WERI-Rb-1 (cell line): ENCODE data around the gene MX2.

Experiments used
- DNase-seq: peaks from one replicate; pipeline ENCODE4 v3.0.0-alpha.2; 2020
- H3K27ac ChIP-seq: fragments of 250-450 bp; sonication (Bioruptor Pico); 2 replicates; pipeline ENCODE4 v1.5.1; 2020; ENCODE audit warnings: mild to moderate bottlenecking, moderate library complexity
- H3K27me3 ChIP-seq: fragments of 250-450 bp; sonication (Bioruptor Pico); 2 replicates; pipeline ENCODE4 v1.5.1; 2021; ENCODE audit warnings: mild to moderate bottlenecking, low read depth, moderate library complexity; ENCODE audit not compliant: insufficient read depth, severe bottlenecking
- H3K36me3 ChIP-seq: fragments of 250-450 bp; sonication (Bioruptor Pico); 2 replicates; pipeline ENCODE4 v1.5.1; 2020; ENCODE audit warnings: mild to moderate bottlenecking, moderate library complexity
- H3K4me3 ChIP-seq: 2 replicates; pipeline ENCODE4 v1.5.1; 2011; ENCODE audit warnings: low read depth, mild to moderate bottlenecking, control low read depth, low read length
- H3K9me3 ChIP-seq: fragments of 250-450 bp; sonication (Bioruptor Pico); 2 replicates; pipeline ENCODE4 v1.5.1; 2021; ENCODE audit warnings: mild to moderate bottlenecking, moderate library complexity; ENCODE audit not compliant: severe bottlenecking
- TF ChIP-seq, protein P1 (sequence below): IDR thresholded peaks from 2 replicates; pipeline ENCODE4 v1.5.1; 2011; ENCODE audit warnings: low read depth, mild to moderate bottlenecking, control low read depth, inconsistent platforms, low read length

The MX2 gene

DNA sequence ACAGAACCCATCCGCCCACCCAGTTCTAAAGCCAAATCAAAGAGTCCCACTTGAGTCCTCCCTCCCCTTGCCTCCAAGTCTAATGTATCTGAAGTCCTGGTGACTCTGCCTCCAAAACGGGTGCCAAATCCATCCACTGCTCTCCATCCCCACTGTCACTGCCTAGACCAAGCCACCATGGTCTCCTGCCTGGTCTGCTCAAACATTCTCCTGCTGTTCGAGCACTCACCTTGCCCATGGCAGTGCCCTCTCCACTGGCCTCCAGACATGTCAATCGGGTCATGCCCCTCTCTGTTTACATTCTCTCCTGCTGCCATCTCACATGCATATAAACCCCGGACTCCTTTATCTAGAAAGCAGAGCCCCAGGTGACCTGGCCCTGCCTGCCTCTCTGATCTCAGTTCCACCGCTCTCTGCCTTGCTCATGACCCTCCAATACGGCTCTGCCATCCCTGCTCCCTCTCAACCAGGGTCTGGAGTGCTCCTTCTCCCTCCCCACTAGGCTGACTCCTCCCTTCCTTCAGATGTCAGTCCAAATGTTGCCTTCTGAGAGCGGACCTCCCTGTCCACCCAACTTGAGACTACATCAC lies 32.1 kb downstream of the MX2 start:
- Histone ChIP-seq H3K36me3 (no peaks in the 10 kb centered on the region), H3K4me3 (no peak overlapping the region), H3K27me3 (no peaks in the 10 kb centered on the region), H3K9me3 (no peaks in the 10 kb centered on the region), H3K27ac (no peak overlapping the region)
- DNase-seq, result no peak
- TF ChIP-seq, protein P1, sequence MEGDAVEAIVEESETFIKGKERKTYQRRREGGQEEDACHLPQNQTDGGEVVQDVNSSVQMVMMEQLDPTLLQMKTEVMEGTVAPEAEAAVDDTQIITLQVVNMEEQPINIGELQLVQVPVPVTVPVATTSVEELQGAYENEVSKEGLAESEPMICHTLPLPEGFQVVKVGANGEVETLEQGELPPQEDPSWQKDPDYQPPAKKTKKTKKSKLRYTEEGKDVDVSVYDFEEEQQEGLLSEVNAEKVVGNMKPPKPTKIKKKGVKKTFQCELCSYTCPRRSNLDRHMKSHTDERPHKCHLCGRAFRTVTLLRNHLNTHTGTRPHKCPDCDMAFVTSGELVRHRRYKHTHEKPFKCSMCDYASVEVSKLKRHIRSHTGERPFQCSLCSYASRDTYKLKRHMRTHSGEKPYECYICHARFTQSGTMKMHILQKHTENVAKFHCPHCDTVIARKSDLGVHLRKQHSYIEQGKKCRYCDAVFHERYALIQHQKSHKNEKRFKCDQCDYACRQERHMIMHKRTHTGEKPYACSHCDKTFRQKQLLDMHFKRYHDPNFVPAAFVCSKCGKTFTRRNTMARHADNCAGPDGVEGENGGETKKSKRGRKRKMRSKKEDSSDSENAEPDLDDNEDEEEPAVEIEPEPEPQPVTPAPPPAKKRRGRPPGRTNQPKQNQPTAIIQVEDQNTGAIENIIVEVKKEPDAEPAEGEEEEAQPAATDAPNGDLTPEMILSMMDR, result no peak

DNA sequence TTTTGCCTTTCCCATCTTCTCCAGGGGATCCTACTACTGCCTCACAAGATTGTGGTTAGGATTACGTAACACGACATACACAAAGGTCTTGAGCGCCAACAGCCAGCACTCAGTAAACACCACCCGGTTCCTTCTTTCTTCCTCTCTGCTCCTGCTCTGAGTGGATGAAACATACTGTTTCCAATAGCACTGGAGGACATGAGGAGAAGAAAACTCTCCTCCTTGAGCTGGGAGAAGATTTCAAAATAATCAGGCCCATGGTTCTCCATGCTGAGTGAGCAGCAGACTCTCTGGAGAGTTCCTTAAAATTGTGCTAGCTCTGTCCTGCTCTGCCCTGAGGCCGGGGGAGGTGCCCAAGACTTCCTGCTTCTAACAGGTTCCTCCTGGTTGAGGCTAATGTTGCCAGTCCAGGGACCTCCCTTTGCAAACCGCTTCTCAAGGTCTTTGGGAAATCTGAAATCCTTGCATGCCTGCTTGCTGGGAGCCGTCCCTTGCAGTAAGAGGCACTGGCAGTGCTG lies 34.8 kb downstream of the MX2 start:
- TF ChIP-seq, protein P1, result no peak
- Histone ChIP-seq H3K36me3 (no peaks in the 10 kb centered on the region), H3K4me3 (no peak overlapping the region), H3K9me3 (no peaks in the 10 kb centered on the region), H3K27ac (no peak overlapping the region), H3K27me3 (no peaks in the 10 kb centered on the region)
- no peak for DNase-seq

DNA sequence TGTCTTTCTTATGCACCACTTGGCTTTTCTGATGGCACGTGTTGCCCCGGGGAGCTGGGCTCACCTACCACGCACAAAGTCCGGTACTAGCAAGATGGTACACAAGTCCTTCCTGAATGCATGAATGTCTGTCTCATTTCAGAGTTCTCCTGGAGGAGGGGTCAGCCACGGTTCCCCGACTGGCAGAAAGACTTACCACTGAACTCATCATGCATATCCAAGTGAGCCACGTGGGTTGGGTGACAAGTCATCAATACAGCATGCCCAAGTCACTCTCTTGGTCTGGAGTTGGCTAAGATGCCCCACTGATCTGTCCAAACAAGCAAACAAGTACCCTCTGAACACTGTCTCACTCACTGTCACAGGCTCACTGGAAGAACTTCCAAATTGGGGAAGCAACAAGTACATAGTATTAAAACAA lies 35.7 kb downstream of the MX2 start:
- Histone ChIP-seq H3K4me3 (no peak overlapping the region), H3K9me3 (no peaks in the 10 kb centered on the region), H3K36me3 (no peaks in the 10 kb centered on the region), H3K27ac (no peak overlapping the region), H3K27me3 (no peaks in the 10 kb centered on the region)
- DNase-seq, result no peak
- TF ChIP-seq, protein P1, result no peak

DNA sequence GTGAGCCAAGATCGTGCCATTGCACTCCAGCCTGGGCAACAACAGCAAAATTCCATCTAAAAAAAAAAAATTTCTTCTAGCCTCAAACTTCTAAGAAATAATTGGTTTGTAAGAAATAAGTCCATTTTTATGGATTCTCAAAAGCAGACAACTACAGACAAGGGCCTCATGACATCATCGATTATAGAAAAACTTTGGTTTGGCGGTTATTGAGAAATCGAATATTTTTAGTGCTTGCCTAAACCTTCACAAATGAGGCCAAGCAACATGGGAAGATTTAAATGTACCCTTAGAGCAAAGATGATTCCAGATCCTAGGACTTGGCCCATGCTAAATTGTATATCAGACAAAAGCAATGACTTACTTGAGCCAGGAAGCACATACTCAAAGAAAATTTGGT lies 36.4 kb downstream of the MX2 start:
- H3K9me3 ChIP-seq, result no peaks in the 10 kb centered on the region
- no peaks in the 10 kb centered on the region for H3K27me3 ChIP-seq
- no peak overlapping the region for H3K27ac ChIP-seq
- DNase-seq, result no peak
- no peak overlapping the region for H3K4me3 ChIP-seq
- TF ChIP-seq, protein P1, result no peak
- no peaks in the 10 kb centered on the region for H3K36me3 ChIP-seq

DNA sequence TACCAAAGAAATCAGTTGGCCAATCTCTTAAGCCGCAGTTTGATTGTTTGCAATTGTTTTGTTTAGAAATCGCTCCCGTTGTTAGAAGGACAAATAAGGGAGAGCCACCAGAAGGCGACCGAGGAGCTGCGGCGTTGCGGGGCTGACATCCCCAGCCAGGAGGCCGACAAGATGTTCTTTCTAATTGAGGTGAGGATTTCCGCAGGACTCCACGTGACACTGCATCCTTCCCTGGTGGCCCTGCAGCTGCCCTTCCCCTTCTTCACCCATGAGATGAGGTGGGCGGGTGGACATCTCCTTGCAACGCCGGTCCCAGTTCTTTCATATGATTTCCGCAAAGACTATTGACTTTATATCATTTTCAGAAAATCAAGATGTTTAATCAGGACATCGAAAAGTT lies 37.0 kb downstream of the MX2 start:
- H3K9me3 ChIP-seq, result no peaks in the 10 kb centered on the region
- no peaks in the 10 kb centered on the region for H3K27me3 ChIP-seq
- DNase-seq, result no peak
- TF ChIP-seq, protein P1, result no peak
- H3K36me3 ChIP-seq, result no peaks in the 10 kb centered on the region
- H3K4me3 ChIP-seq, result no peak overlapping the region
- no peak overlapping the region for H3K27ac ChIP-seq

DNA sequence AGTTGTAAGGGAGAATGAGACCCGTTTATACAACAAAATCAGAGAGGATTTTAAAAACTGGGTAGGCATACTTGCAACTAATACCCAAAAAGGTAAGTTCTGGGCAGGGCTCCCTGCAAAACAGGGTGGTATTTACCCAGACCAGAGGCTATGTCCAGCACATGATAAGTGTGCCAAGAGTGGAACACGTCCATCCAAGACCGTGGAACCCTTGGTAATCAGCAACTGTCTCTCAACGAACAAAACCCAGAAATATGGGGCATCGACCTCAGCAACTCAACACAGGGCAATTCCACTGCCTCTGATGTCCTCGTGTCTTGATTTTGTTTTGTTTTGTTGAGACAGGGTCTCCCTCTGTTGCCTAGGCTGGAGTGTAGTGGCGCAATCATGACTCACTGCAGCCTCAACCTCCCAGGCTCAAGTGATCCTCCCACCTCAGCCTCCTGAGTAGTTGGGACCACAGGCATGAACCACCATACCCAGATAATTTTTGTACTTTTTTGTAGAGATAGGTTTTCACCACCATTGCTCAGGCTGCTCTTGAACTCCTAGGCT lies 37.5 kb downstream of the MX2 start:
- H3K36me3 ChIP-seq, result no peaks in the 10 kb centered on the region
- H3K4me3 ChIP-seq, result no peak overlapping the region
- H3K27me3 ChIP-seq, result no peaks in the 10 kb centered on the region
- DNase-seq, result no peak
- H3K27ac ChIP-seq, result no peak overlapping the region
- no peaks in the 10 kb centered on the region for H3K9me3 ChIP-seq
- TF ChIP-seq, protein P1, result no peak
